Measurements from ENCODE around the gene DACT3. TPM values are rescaled to one million over a fixed set of nuclear protein-coding genes. Genes with fewer than 3 reads are reported as not detected.

The DACT3 gene
- total and polyA plus RNA-seq, 2 experiments from 2014 or later, result 0.78 to 2.6 TPM

DNA sequence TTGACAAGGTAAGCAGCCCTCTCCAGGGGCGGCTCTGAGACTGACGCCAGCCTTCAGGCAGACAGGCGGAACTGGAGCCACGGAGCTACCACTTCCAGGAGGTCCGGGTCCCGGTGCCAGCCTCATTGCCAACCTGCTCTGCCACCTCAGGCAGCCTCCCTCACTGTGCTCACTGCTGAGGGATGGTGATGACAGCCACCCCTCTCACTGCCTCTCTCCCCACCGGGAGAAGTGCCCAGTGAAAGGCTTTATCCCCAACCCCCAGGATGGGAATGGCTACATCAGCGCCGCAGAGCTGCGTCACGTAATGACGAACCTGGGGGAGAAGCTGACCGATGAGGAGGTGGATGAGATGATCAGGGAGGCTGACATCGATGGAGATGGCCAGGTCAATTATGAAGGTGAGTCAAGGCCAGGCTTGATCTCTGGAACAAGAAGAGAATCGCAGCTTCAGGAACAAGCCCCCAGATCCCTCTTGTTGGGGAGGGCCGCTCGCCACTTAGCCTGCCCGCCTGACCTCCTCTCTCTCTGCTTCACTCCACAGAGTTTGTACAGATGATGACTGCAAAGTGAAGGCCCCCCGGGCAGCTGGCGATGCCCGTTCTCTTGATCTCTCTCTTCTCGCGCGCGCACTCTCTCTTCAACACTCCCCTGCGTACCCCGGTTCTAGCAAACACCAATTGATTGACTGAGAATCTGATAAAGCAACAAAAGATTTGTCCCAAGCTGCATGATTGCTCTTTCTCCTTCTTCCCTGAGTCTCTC lies 52.2 kb downstream of the DACT3 start:
- DNase-seq (ENCODE audit: low spot score), result no peak
- Mint-ChIP-seq H3K27ac (no peak overlapping the region), H3K27me3 (ENCODE audit: insufficient read depth, low read depth, poor library complexity) (peaks cover 13% of the 10 kb centered on the region), H3K4me1 (peaks cover 1% of the 10 kb centered on the region), H3K9me3 (no peaks in the 10 kb centered on the region), H3K4me3 (no peak overlapping the region; the same call in 2 of the 3 replicates), H3K36me3 (ENCODE audit: low read depth) (peaks cover 40% of the 10 kb centered on the region)
- Histone ChIP-seq H3K36me3 (ENCODE audit: insufficient read depth) (peaks cover 21% of the 10 kb centered on the region; the same call in 1 of the 2 replicates), H3K79me2 (replicated peaks; ENCODE audit: insufficient read depth) (peaks cover 15% of the 10 kb centered on the region), H3K4me2 (no peak overlapping the region), H3K4me1 (ENCODE audit: insufficient read depth) (peaks cover 4% of the 10 kb centered on the region), H3K9me2 (ENCODE audit: insufficient read depth) (no peaks in the 10 kb centered on the region), H2AFZ (no peak overlapping the region), H3F3A (replicated peaks; ENCODE audit: low read depth) (no peaks in the 10 kb centered on the region), H3K27ac (ENCODE audit: low read depth) (no peak overlapping the region), H3K27me3 (ENCODE audit: insufficient read depth) (no peaks in the 10 kb centered on the region), H3K4me3 (no peak overlapping the region), H4K20me1 (replicated peaks; ENCODE audit: insufficient read depth) (peaks cover 12% of the 10 kb centered on the region)
- ATAC-seq, result no peak
- TF ChIP-seq EZH2 (IDR thresholded peaks at IDR 0.05; ENCODE audit: low read depth, unreplicated experiment) (no peak), ZNF114 (CRISPR knock-in tag; IDR thresholded peaks at IDR 0.05) (no peak), POLR2AphosphoS5 (IDR thresholded peaks at IDR 0.05; ENCODE audit: low read depth) (no peak), STAT1 (IDR thresholded peaks at IDR 0.05; ENCODE audit: unreplicated experiment) (no peak), NANOG (IDR thresholded peaks at IDR 0.05; ENCODE audit: borderline replicate concordance) (no peak), ZNF331 (CRISPR knock-in tag; IDR thresholded peaks at IDR 0.05; ENCODE audit: low read depth) (no peak)
- TF ChIP-seq, protein P1, sequence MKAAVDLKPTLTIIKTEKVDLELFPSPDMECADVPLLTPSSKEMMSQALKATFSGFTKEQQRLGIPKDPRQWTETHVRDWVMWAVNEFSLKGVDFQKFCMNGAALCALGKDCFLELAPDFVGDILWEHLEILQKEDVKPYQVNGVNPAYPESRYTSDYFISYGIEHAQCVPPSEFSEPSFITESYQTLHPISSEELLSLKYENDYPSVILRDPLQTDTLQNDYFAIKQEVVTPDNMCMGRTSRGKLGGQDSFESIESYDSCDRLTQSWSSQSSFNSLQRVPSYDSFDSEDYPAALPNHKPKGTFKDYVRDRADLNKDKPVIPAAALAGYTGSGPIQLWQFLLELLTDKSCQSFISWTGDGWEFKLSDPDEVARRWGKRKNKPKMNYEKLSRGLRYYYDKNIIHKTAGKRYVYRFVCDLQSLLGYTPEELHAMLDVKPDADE (IDR thresholded peaks at IDR 0.05), result no peak

DNA sequence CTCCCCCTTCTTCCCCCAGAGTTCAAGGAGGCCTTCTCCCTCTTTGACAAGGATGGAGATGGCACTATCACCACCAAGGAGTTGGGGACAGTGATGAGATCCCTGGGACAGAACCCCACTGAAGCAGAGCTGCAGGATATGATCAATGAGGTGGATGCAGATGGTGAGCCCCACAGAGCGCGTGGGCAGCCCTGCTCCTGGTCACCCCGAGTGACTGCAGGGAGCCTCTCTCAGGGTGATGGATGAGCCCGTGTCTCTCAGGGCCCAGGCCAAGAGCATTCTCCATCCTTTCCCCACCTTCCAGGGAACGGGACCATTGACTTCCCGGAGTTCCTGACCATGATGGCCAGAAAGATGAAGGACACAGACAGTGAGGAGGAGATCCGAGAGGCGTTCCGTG lies 52.8 kb downstream of the DACT3 start:
- Histone ChIP-seq H3K27ac (ENCODE audit: low read depth) (no peak overlapping the region), H4K20me1 (replicated peaks; ENCODE audit: insufficient read depth) (peaks cover 18% of the 10 kb centered on the region), H3K36me3 (ENCODE audit: insufficient read depth) (peaks cover 21% of the 10 kb centered on the region; the same call in 1 of the 2 replicates), H2AFZ (no peak overlapping the region), H3K4me2 (no peak overlapping the region), H3K9me2 (ENCODE audit: insufficient read depth) (no peaks in the 10 kb centered on the region), H3K79me2 (replicated peaks; ENCODE audit: insufficient read depth) (peaks cover 21% of the 10 kb centered on the region), H3K4me1 (ENCODE audit: insufficient read depth) (peaks cover 4% of the 10 kb centered on the region), H3F3A (replicated peaks; ENCODE audit: low read depth) (no peaks in the 10 kb centered on the region), H3K4me3 (no peak overlapping the region), H3K27me3 (ENCODE audit: insufficient read depth) (no peaks in the 10 kb centered on the region)
- Mint-ChIP-seq H3K9me3 (no peaks in the 10 kb centered on the region), H3K27ac (no peak overlapping the region), H3K27me3 (ENCODE audit: insufficient read depth, low read depth, poor library complexity) (peaks cover 13% of the 10 kb centered on the region), H3K4me1 (peaks cover 7% of the 10 kb centered on the region), H3K36me3 (ENCODE audit: low read depth) (peaks cover 40% of the 10 kb centered on the region), H3K4me3 (no peak overlapping the region)
- DNase-seq (ENCODE audit: low spot score), result no peak
- ATAC-seq, result no peak
- no peak for TF ChIP-seq EZH2phosphoT487 (IDR thresholded peaks at IDR 0.05; ENCODE audit: unreplicated experiment)
- TF ChIP-seq JUNB (IDR thresholded peaks at IDR 0.05; ENCODE audit: unreplicated experiment), result no peak
- TF ChIP-seq, protein P1 (IDR thresholded peaks at IDR 0.05), result no peak
- TF ChIP-seq, protein P2, sequence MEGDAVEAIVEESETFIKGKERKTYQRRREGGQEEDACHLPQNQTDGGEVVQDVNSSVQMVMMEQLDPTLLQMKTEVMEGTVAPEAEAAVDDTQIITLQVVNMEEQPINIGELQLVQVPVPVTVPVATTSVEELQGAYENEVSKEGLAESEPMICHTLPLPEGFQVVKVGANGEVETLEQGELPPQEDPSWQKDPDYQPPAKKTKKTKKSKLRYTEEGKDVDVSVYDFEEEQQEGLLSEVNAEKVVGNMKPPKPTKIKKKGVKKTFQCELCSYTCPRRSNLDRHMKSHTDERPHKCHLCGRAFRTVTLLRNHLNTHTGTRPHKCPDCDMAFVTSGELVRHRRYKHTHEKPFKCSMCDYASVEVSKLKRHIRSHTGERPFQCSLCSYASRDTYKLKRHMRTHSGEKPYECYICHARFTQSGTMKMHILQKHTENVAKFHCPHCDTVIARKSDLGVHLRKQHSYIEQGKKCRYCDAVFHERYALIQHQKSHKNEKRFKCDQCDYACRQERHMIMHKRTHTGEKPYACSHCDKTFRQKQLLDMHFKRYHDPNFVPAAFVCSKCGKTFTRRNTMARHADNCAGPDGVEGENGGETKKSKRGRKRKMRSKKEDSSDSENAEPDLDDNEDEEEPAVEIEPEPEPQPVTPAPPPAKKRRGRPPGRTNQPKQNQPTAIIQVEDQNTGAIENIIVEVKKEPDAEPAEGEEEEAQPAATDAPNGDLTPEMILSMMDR (conservative IDR thresholded peaks at IDR 0.05; ENCODE audit: low read depth in 2 of 2), result no peak
- TF ChIP-seq, protein P3, sequence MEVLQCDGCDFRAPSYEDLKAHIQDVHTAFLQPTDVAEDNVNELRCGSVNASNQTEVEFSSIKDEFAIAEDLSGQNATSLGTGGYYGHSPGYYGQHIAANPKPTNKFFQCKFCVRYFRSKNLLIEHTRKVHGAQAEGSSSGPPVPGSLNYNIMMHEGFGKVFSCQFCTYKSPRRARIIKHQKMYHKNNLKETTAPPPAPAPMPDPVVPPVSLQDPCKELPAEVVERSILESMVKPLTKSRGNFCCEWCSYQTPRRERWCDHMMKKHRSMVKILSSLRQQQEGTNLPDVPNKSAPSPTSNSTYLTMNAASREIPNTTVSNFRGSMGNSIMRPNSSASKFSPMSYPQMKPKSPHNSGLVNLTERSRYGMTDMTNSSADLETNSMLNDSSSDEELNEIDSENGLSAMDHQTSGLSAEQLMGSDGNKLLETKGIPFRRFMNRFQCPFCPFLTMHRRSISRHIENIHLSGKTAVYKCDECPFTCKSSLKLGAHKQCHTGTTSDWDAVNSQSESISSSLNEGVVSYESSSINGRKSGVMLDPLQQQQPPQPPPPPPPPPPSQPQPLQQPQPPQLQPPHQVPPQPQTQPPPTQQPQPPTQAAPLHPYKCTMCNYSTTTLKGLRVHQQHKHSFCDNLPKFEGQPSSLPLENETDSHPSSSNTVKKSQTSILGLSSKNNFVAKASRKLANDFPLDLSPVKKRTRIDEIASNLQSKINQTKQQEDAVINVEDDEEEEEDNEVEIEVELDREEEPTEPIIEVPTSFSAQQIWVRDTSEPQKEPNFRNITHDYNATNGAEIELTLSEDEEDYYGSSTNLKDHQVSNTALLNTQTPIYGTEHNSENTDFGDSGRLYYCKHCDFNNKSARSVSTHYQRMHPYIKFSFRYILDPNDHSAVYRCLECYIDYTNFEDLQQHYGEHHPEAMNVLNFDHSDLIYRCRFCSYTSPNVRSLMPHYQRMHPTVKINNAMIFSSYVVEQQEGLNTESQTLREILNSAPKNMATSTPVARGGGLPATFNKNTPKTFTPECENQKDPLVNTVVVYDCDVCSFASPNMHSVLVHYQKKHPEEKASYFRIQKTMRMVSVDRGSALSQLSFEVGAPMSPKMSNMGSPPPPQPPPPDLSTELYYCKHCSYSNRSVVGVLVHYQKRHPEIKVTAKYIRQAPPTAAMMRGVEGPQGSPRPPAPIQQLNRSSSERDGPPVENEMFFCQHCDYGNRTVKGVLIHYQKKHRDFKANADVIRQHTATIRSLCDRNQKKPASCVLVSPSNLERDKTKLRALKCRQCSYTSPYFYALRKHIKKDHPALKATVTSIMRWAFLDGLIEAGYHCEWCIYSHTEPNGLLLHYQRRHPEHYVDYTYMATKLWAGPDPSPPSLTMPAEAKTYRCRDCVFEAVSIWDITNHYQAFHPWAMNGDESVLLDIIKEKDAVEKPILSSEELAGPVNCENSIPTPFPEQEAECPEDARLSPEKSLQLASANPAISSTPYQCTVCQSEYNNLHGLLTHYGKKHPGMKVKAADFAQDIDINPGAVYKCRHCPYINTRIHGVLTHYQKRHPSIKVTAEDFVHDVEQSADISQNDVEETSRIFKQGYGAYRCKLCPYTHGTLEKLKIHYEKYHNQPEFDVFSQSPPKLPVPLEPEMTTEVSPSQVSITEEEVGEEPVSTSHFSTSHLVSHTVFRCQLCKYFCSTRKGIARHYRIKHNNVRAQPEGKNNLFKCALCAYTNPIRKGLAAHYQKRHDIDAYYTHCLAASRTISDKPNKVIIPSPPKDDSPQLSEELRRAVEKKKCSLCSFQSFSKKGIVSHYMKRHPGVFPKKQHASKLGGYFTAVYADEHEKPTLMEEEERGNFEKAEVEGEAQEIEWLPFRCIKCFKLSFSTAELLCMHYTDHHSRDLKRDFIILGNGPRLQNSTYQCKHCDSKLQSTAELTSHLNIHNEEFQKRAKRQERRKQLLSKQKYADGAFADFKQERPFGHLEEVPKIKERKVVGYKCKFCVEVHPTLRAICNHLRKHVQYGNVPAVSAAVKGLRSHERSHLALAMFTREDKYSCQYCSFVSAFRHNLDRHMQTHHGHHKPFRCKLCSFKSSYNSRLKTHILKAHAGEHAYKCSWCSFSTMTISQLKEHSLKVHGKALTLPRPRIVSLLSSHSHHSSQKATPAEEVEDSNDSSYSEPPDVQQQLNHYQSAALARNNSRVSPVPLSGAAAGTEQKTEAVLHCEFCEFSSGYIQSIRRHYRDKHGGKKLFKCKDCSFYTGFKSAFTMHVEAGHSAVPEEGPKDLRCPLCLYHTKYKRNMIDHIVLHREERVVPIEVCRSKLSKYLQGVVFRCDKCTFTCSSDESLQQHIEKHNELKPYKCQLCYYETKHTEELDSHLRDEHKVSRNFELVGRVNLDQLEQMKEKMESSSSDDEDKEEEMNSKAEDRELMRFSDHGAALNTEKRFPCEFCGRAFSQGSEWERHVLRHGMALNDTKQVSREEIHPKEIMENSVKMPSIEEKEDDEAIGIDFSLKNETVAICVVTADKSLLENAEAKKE (CRISPR knock-in tag; IDR thresholded peaks at IDR 0.05), result no peak

Data from GM23338 (cell line).